NCI-H146 treated with DMSO at 0.1 percent for 48 hours (cell line): ENCODE measurements around the gene FHIT.
A peak's percentile ranks its signal among the peaks of the same experiment; 100 is the strongest.
"Not testable (repeated sequence)": the region's sequence is repeated elsewhere in the genome, so short reads cannot be mapped to it uniquely, and the experiment has no call there.

Experiments
- DNase-seq: peaks from one replicate; lab custom pipeline; 2025; ENCODE audit not compliant: unreplicated experiment; lab: John Stamatoyannopoulos, UW

FHIT gene

GRCh38 chr3:61065451-61066011, 185.7 kb downstream of the FHIT start:
- no peak for DNase-seq

GRCh38 chr3:61061092-61061723, 190.0 kb downstream of the FHIT start:
- no peak for DNase-seq

GRCh38 chr3:61060411-61060861, 190.8 kb downstream of the FHIT start:
- no peak for DNase-seq

- no peak for DNase-seq
These were observed 192.4 kb downstream of the FHIT start for GRCh38 chr3:61058836-61059235.

GRCh38 chr3:61057464-61057863, 193.8 kb downstream of the FHIT start:
- DNase-seq: no peak

- DNase-seq: no peak
These were observed 195.8 kb downstream of the FHIT start for GRCh38 chr3:61055447-61055846.

GRCh38 chr3:61053781-61054496, 197.3 kb downstream of the FHIT start:
- DNase-seq: peak; percentile 96

GRCh38 chr3:61052851-61053250, 198.4 kb downstream of the FHIT start:
- DNase-seq: no peak

GRCh38 chr3:61051666-61052065, 199.6 kb downstream of the FHIT start:
- no peak for DNase-seq

GRCh38 chr3:61045169-61045568, 206.1 kb downstream of the FHIT start:
- DNase-seq: not testable (repeated sequence)

GRCh38 chr3:61043156-61043555, 208.1 kb downstream of the FHIT start:
- DNase-seq: no peak

GRCh38 chr3:61040618-61041017, 210.6 kb downstream of the FHIT start:
- no peak for DNase-seq

- DNase-seq: no peak
These were observed 215.7 kb downstream of the FHIT start for GRCh38 chr3:61035573-61035972.

GRCh38 chr3:61032991-61033390, 218.3 kb downstream of the FHIT start:
- no peak for DNase-seq

GRCh38 chr3:61031503-61031902, 219.7 kb downstream of the FHIT start:
- DNase-seq: no peak

GRCh38 chr3:61030469-61031035, 220.7 kb downstream of the FHIT start:
- DNase-seq: no peak

GRCh38 chr3:61029194-61029593, 222.1 kb downstream of the FHIT start:
- DNase-seq: peak; percentile 1

- no peak for DNase-seq
These were observed 232.4 kb downstream of the FHIT start for GRCh38 chr3:61018807-61019206.

GRCh38 chr3:61017028-61017427, 234.2 kb downstream of the FHIT start:
- DNase-seq: not testable (repeated sequence)

GRCh38 chr3:61015859-61016258, 235.4 kb downstream of the FHIT start:
- no peak for DNase-seq

GRCh38 chr3:61015408-61015807, 235.8 kb downstream of the FHIT start:
- DNase-seq: no peak

- no peak for DNase-seq
These were observed 242.3 kb downstream of the FHIT start for GRCh38 chr3:61008998-61009380.
